Renal pelvis (tissue), 4 donors: ENCODE results near the gene LIN37. TPM values are rescaled to one million over a fixed set of nuclear protein-coding genes. Genes with fewer than 3 reads are reported as not detected.
A peak's percentile ranks its signal among the peaks of the same experiment; 100 is the strongest.
"Not testable (repeated sequence)": the region's sequence is repeated elsewhere in the genome, so short reads cannot be mapped to it uniquely, and the experiment has no call there.

Experiments
- DNase-seq: peaks from one replicate; pipeline ENCODE4 v3.0.0-alpha.2; 2013
- polyA plus RNA-seq, 3 donors: library from polyadenylated mRNA; unstranded; fragments of 120-200 nt; gene quantifications; one replicate each; pipeline ENCODE4 v1.2.1, GENCODE V29; 2013; ENCODE audit not compliant: insufficient read length in 3 of 3

The LIN37 gene
- polyA plus RNA-seq, 3 donors = 13.1 to 14.0 (median 13.8) TPM

DNA sequence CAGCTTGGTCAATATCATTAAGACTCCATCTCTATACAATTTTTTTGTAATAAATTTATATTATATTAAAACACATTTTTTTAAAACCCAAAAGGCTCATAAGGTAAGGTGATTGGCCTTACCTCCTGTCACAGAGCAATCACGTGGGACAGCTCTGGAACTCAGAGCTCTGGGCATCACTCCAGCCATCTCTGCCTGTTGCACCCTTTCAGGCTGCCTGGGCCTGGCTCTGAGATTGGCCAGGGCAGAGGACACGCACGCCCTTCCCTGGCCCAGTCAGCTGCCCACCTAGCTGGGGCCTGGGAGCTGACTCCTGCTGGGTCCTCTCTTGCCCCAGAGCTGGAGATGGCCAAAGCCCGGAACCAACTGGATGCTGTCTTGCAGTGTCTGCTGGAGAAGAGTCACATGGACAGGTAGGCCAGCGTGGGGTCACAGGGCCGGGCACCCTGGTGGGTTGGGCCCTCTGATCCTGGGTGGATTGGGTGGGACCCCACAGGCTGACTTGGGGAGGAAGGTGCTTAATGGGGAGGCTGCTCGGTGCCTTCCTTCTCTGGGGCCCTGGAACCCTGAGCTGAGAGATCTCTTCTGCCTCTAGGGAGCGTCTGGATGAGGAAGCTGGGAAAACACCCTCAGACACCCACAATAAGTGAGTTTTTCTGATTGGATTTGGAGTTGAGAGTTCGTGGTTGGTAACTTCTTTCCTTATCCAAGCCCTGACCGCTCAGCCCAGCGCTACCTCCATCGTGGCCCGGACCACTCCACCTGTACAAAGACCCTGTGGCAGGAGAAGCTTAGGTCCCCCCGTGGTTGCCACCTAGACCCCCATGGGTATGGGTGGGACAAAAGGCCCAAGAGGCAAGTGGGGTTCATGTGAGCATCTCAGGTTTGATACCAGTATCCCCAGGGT, 3.7 kb downstream of the LIN37 start:
- DNase-seq = no peak

DNA sequence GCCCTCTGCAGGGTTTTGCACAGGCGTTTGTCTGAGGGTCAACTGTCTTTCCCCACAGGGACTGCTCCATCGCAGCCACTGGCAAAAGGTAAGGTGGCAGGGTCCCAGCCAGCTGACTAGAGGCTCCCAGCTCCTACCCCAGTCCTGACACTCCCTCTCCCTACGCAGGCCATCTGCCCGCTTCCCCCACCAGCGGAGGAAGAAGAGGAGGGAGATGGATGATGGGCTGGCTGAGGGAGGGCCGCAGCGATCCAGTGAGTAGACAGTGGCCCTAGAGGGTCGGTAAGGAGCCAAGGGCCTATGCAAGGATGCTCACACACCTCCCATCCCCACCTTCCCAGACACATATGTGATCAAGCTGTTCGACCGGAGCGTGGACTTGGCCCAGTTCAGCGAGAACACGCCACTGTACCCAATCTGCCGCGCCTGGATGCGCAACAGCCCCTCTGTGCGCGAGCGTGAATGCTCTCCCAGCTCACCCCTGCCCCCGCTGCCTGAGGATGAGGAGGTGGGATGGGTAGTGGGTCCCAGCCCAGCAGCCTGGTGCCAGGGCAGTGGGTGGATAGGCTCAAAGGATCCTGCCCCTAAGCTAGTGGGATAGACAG, 4.5 kb downstream of the LIN37 start:
- no peak for DNase-seq

DNA sequence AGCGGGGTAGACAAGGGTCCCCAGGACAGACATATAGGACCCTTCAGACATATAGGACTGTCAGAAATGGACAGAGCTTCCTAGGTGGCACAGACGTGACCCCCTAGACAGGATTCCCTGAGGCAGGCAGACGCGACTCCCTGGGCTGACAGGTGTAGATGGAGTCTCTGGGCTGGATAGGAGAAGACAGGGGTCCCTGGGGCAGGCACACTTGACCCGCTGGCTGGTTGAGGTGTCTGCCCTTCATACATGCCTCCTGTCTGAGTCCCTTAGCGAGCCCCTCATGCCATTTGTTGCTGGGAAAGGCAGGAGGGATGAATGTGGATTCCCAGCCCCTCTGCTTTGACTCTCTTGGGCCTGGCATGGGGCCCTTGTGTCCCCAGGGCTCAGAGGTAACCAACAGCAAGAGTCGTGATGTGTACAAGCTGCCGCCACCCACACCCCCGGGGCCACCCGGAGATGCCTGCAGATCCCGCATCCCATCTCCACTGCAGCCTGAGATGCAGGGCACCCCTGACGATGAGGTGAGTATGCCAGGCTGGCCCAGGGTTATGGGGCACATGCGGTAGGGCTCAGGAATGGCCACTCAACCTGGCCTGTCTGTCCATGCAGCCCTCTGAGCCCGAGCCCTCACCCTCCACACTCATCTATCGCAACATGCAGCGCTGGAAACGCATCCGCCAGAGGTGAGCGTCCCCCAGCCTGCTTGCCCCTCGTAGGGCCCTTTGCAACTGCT, 5.4 kb downstream of the LIN37 start:
- no peak for DNase-seq

DNA sequence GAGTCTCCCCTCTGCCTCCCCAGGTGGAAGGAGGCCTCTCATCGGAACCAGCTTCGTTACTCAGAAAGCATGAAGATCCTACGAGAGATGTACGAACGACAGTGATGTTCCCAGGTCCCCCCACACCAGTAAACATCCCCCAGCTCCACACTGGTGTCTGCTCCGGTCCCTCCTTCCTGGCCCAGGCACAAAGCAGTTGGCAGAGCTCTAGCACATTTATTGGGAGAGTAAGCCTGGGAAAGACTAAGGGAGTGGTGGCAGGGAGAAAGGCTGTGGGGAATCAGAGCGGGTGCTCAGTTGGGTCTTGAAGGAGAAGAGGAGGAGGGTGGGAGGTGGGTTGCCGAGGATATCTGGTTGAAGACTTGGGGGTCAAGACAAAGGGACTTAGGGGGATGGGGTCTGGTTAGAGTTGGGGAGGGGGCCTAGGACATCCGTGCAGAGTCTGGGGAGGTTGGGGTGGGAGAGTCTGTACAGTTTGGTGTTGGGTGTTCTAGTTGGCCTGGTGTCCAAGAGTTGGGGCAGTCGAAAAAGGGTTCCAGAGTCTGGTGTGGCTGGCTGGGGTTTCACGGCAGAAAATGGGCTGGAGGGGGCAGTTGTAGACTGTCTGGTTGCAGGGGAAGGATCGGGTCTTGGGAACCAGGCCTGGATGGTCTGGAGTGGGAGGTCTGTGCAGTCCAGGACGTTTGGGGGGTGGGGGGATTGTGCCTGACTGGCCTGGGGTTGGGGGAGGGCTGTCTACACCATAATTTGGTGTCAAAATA, 6.2 kb downstream of the LIN37 start:
- no peak for DNase-seq

DNA sequence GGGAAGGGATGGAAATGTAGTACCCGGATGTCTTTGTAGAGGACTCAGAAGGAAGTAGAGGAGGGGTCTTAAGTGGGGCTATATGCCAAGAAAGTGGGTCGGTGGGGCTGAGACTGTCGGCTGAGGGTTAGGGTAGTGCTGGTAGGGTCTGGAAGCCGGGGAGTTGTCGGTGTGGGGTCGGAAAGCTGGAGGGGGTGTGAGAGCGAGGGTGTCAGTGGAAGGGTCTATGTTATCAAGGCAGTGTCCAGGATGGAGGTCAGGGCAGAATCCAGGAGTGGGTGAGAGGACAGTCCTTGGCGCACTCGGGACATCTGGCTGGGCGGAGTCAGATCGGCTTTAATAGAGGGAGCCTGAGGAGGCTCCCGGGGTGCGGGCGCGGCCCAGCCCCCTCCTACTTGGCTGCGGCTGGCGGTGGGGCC, 6.8 kb downstream of the LIN37 start:
- no peak for DNase-seq

DNA sequence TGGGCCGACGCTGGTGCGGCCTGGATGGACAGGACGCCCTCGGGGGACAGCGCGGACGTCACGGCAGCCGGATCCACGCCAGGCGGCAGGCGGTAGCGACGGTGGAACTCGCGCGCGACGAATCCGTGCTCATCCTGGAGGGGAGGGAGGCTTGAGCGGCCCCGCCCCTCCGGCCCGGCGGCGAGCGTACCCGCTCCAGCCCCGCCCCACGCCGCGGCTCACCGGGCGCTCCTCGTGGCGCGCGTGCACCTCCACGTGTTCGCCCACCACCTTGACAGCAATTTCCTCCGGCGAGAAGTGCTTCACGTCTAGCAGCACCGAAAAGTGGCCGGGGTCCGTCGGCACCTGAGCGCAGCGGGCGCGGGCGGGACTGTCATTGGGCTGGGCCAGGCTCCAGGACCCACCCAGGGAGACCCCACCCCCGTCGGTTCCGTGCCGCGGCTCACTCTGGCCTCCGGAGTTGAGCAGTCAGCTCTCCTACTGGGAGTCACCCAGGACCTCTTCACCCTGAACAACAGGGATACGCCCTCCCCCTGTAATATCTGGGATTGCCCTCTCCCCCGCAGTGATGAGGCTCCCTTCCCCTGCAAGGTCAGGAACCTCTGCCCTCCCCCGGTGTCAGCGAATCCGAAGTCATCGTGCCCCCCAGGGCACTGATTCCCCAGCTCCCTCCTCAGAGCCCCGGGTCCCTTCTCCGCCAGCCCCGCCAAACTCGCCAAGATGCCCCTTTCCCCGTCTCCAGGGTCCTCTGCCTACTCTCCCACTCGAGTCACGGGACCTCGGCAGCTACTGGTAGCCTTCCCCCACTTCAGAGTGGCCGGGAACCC, 7.4 kb downstream of the LIN37 start:
- DNase-seq = no peak

DNA sequence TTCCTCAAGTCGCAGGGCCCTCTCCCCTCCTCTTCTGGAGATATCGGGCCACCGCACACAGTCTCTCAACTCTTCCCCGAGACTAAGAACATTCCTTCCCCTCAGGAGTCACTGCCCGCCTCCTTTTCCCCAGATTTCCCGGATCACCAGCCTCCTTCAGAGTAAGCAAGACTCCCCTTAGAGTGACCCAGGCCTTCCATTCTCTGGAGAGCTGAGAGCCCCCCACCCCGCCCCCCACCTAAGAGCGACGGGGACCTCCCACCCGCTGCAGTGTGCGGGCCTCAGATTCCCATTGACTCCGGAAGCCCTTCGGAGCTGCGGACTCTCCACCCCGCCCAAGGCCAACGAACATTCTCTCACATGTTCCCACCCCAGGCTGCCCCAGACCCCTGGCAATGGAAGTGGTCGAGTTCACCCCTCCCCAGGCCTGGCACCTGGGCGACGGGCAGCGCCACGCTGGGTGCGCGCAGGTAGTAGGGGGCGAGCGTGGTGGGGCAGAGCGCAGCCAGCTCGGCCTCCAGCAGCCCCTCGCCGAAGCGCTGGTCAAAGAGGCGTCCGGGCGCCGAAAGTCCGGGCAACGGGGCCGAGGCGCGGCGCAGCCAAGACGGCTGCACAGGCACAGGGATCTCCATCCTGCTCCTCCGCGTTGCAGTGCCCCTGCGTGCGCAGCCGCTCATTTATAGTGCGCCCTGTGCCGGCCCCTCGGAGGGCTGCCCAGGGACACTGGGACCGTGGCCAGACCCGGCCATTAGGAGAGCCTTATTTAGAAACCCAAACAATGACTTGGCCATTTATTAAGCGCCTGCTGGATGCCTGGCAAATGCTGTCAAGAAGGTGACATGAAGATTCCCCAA, 8.2 kb downstream of the LIN37 start, which contains the start of gene HSPB6:
Gene HSPB6 (minus strand): TSS at position 653 of the 854 bp plus-strand sequence. CDS start 21 bp downstream, at position 632.
- DNase-seq = no peak

DNA sequence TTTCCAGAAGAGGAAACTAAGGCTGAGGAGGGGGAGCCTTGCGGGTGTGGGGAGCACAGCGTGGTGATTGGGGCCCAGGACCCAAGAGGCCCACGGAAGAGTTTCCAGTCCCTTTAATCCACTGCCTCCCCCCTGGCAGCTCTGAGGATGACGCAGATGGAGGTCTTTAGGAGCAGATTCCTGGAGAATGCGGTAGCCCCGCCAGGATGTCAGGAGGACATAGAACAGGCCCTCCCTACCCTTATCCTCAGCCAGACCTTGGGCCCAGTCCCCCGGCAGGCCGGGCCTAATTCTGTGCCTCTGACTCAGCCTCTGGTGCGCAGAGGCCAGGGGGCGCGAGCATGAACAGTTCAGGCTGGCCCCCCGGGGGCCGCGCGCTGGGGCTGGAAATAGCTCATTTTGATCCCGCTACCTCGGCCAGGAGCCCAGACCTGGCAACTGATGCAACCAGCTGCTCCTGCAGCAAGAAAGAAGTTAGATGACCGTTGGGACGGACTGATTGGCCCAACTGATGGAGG, 8.9 kb downstream of the LIN37 start:
- no peak for DNase-seq

DNA sequence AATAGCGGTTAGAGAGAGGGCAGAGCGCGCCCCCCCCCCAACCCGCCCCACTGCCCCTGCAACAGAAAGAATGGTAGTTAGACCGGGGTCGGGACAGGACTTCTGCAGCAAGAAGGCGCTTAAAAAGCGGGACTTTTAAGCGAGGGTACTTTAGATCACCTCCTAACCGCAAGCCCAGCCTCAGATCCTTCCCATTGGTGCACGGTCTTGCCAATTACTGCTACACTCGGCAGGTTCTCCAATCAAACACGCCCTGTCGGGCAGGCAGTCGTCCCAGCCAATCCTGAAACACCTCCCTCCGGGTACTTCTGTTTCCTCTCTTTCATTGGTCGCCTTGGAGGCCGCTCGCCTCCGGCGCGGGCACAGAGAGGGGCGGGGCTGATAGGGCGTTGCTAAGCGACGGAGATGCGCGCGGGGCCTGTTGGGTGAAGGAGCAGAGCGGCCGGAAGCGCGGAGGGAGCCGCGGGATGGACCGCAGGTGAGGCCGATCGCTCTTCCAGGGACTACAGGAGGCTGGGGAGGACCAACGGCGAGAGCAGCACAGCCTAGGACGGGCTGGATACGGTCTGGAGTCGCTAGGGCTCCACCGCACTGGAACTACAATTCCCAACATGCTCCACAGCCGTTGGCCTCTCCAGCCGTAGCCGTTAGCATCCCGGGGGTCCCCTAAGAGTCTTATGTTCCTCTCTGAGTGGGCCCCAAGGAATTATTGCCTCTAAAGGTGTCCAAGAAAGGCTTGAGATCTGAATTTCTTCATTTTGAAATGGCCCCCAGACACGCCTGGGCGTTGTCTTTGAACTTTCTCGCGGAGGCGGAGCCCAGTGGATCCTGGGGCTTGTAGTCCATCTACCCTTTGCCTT, 9.6 kb downstream of the LIN37 start, which contains the start of gene PROSER3:
Gene PROSER3 (plus strand): TSS at position 428 of the 860 bp plus-strand sequence. CDS start 40 bp downstream, at position 468.
- peak; percentile 99 for DNase-seq

DNA sequence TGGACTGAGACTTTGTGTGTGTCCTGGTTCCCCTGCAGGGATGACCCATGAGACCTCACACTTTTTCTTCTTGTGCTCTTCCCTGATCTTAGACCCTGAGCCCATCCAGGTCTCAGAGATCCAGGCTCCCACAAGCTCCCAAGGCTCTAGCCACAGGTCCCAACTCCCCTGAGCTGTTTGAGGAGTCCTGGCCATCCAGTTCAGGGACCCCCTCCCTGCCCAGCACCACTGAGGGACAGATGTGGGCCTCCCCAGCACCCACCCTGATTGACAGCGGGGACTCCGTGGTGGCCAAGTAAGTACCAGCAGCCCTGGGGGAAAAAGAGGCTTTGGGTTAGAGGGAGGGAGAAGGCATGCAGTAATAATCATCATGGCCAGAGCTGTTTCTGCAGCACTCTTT, 11.3 kb downstream of the LIN37 start:
- no peak for DNase-seq

DNA sequence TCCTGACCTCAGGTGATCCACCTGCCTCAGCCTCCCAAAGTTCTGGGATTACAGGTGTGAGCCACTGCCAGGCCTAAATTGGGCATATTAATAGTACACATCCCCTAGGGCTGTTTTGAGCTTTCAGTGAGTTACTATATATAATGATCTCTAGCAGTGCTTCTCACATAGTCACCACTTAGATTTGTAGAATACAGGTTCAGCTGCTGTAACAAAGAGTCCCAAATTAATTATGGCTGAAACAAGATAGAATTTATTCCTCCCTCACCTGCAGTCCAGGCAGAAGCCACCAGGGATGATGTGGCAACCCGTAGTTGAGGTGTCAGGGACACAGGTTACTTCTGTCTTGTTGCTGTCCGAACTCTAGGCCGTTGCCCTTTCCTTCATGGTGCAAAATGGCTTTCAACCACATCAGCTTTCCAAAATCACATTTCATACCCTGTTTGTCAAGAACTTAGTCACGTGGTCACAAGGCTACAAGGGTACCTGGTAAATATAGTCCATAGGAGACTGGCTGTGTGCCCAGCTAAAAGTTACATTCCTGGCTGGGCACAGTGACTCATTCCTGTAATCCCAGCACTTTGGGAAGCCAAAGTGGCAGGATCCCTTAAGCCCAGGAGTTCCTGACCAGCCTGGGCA, 12.5 kb downstream of the LIN37 start:
- DNase-seq = no peak

DNA sequence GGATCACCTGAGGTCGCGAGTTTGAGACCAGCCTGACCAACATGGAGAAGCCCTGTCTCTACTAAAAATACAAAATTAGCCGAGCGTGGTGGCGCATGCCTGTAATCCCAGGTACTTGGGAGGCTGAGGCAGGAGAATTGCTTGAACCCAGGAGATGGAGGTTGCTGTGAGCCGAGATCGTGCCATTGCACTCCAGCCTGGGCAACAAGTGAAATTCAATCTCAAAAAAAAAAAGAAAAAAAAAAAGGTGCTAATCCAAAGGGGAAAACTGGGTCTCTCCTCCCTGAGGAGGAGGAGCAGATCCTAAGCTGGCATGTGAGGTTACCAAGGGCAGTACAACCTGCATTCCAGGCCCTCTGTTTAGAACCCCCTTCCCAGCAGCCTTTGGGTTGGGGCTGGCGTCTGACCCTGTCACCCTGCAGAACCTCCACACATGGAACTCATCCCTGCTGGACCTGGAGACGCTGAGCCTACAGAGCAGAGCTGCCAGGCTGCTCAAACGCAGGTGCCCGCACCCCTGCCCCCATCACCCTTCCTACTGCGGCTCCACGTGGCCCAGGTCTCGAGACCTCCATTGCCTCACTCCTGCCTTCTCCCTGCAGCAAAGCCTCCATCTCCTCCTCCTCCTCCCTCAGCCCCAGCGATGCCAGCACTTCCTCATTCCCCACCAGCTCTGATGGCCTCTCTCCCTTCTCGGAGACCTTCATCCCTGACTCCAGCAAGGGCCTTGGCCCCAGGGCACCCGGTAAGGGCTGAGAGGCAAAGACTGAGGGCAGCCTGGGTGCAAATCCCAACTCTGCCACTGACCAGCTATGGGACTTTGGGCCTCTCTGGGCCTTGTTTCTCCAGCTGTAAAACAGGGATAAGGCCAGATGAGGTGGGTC, 16.3 kb downstream of the LIN37 start:
- DNase-seq = no peak

DNA sequence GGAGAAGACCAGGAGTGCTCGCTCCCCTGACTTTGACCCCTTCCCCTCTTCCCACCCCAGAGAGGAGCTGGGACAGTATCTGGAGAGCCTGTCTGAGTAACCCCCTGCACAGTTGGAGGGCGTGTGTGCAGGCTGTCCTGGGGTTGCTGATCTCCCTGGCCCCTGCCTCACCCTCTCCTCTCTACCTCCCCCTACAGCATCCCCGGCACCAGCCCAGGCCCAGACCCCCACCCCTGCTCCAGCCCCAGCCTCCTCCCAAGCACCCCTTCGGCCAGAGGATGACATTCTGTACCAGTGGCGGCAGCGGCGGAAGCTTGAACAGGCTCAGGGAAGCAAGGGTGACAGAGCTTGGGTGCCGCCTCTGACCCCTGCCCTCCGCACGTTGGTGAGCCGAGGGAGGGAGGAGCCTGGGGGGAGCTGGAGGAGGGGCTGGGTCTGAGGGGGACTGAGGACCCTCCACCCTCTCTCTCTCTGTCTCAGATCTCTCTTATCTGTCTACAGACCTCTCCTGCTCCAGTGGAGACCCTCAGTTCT, 18.3 kb downstream of the LIN37 start:
- no peak for DNase-seq

DNA sequence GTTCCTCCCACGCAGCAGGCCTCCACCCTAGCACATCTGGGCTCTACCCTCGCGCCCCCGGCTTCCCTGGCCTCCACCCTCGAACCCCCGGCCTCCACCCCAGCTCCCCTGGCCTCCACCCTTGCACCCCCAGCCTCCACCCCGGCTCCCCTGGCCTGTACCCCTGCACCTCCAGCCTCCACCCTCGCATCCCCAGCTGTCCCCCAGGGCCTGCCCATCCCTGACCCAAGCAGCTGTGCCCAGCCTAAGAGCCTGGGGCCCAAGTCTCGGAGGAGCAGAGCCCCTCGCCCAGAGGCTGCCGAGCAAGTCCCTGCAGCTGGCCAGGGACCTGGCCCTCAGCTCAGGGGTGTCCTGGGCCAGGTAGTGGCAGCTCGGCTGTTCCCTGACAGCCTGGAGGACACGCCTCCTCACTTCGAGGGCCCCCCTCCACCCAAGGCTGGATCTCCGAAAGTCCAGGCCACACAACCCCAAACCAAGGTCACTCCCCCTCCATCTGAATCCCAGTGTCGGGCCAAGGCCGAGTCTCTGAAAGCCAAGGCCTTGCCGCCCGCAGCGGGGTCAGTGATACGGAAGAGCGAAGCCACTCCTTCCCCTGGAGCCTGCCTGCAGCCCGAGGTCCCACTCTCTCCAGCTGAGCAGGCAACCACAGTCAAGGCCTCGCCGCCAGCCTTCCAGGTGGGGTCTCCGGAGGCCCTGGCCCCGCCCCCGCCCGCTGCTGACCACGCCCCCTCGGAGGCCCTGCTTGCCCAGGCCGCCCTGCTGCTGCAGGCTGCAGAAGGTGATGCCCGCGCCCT, 19.1 kb downstream of the LIN37 start:
- DNase-seq = peak; percentile 74

DNA sequence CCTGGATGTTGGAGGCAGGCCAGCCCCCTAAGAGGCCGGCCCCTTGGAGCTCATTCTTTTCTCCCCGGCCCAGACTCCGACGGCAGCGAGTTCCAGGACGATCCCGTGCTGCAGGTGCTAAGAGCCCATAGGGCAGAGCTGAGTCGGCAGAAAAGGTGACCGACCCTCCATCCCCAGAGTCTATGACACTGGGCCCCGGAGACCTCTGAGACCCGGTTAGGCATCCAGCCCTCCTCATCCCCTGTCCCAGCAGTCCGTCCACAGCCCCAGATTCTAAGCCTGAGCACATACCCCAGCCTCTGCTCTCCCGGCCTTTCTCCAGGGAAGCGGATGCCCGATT, 19.7 kb downstream of the LIN37 start:
- DNase-seq = no peak

DNA sequence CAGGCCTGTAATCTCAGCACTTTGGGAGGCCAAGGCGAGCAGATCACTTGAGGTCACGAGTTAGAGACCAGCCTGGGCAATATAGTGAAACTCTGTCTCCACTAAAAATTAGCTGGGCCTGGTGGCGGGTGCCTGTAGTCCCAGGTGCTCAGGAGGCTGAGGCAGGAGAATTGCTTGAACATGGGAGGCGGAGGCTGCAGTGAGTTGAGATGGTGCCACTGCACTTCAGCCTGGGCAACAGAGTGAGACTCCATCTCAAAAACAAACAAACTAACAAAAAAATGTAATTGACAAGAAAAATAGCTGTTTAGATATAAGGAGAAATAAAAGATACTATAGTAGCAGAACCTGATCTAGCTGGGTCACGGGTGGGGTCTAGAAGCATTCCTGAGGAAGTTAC, 24.0 kb downstream of the LIN37 start:
- DNase-seq = not testable (repeated sequence)
